GM19468 (cell line): ENCODE results near the gene TEX51.

ENCODE experiments used
- ATAC-seq: cut with Tn5 transposase; IDR thresholded peaks from one replicate; pipeline ENCODE4 v1.9.1; 2021; ENCODE audit warnings: mild to moderate bottlenecking, moderate library complexity, moderate number of reproducible peaks; ENCODE audit not compliant: unreplicated experiment; ENCODE audit errors: extremely low read depth

Gene TEX51

DNA sequence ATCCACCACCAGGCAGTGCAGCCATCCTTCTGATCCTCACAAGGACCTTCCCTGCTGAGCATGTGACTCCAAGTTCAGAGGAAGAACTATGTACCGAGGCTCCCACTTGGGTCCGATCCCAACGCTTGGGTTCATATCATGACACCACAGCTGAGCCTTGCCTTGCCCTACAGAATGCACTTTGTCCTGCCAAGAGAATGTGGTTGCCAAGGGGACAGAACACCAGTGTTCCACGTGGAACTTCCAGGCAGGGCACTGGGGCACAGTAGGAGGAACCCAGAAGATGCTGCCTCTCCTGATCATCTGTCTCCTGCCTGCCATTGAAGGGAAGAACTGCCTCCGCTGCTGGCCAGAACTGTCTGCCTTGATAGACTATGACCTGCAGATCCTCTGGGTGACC lies at the start of gene TEX51:
Gene TEX51 (plus strand): TSS at position 255 of the 400 bp plus-strand sequence. CDS start 29 bp downstream, at position 284.
- ATAC-seq = no peak

DNA sequence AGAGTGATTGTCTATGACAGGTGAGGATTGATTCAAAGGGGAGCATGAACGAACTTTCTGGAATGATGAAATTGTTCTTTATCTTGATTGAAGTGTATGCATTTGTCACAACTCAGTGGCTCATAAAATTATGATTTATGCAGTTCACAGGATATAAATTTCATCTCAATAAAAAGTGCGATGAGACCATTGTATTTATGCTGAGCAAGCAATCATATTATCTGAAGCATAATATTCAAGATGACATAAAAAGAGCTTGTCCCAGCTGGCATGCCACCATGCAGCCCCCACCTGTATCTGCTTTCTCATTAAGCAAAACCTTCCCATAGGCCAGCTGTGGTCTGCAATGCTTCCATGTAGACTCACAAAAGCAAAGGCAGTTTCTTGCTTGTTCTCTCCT lies 49.6 kb upstream of the TEX51 start:
- ATAC-seq = no peak

DNA sequence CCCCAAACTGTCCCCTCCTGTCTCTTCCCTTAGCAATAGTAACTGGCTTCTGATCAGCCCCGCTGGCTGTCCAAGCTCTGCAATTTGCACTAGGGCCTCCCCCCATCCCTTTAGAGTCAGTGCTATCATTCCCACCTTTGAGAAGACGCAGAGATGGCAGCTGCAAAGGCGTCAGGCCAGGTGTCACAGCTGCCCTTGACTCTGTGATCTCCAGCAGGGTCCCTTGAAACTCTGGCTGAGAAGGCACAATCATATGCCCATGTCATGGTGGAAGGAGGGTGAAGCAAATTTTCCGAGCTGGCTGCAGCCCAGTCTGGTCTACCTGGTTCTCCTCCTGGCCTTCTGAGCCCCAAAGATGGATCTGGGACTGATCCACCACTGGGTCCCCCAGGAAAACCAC lies 49.2 kb upstream of the TEX51 start:
- no peak for ATAC-seq

DNA sequence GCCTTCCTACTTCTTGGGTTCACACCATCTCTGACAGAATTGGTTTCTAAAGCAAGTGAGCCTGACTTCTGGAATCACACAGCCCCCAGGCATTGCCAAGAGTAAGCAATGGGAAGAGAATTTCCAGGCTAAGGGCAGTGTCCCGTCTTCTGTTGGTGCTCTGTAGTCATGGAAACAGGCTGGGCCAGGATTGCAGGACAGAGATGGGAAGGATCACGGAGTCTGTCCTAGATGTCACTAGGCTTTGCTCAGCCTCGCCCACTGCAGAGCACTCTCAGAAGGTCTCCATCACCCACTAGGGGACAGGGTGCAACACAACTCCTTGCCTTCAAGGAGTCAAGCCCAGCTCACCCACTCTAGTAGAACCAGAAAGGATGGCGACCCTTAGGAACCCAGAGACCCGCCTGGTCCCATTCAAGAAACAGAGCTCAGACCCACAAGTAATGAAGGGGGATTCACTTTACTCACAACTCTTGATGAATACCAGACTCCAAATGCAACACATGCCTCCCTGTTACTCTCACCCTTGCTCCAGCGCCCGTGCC lies 48.6 kb upstream of the TEX51 start:
- no peak for ATAC-seq

DNA sequence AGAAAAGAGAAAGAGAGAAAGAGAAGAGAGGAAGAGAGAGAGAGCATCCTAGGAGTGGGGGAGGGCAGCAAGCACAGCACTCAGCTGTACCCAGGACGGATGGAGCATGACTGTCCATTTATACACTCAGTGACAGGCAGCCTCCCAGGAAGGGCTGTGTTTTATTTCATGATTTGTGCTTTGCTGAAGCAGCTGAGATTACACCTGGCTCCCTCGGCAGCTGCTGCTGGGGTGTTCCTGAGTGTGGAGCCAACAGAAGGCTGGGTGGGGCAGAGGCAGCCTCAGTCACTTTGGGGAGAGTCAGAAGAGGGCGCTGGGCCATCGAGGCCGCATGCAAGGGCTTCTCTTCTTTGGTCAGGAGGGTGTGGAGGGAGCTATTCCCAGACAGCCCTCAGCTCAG lies 47.8 kb upstream of the TEX51 start:
- ATAC-seq = no peak

DNA sequence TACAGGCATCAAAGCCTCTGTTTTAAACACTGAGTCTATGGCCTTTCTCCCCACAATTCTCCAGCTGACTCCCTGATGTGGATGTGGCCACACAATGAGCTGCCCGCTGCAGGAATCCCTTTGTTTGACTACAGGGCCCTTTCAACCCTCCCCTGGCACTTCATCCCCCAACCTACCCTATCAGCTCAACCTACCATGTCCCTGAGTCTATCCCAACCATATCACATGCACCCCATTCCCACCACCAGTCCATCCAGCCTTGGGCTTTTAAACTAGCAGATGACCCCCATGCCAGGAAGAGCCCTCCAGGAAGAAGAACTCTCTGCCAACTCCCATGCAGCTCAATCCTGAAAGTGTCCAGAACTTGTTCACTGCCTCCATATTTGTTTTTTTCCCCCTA lies 46.9 kb upstream of the TEX51 start:
- no peak for ATAC-seq

DNA sequence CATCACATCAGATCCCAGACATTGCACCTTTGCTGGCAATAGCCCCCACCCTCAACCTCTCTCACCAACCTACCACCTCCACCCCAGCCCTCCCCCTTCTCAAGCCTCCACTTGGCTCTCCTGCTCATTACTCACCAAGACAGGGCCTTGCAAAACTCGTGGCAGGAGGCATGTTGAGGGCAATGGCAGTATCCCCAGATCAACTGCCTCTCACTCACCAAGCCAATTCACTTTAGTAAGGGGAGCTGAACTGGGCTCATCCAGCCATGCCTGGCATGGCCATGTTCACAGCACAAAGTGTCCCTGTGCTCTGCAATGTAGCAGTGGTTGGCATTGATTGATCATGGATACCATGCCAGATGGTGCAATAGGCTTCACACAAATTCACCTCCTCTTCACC lies 46.3 kb upstream of the TEX51 start:
- no peak for ATAC-seq

DNA sequence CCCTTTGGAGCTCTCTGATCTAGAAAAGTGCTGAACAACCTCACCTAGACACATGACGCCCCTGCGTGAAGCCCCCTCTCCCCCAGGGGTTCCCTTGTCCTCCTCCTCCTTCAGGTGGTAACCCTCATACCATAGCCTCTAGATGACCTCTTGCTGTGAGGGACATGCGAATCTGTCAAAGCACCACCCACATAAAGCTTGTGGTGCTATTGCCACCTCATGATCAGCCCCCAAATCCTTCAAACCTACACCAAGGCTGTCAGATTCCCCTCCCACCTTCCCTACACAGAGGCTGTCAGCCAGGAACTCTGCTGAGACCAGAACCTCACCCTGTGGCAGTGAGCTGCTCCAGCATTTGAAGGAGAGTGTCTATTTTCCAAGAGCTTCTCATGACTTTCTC lies 43.1 kb upstream of the TEX51 start:
- no peak for ATAC-seq

DNA sequence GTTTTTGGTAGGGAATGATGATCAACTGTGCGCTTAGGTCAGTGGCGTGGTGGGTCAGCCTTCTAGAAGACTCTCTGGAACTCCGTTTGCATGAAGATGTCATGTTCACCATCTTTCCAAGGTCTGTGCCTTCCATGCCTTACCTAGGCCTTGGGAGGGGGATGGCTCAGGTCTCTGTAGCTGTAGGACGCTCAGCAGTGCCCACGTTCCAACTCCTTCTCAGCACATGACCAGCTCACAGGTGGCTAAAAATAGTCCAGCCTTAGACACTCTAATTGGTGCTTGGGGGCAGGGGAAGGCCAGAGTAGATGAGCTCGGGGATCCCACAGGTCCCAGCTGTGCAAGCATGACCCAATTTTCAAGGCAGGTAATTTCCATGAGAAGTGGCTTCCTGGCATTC lies 42.3 kb upstream of the TEX51 start:
- no peak for ATAC-seq

DNA sequence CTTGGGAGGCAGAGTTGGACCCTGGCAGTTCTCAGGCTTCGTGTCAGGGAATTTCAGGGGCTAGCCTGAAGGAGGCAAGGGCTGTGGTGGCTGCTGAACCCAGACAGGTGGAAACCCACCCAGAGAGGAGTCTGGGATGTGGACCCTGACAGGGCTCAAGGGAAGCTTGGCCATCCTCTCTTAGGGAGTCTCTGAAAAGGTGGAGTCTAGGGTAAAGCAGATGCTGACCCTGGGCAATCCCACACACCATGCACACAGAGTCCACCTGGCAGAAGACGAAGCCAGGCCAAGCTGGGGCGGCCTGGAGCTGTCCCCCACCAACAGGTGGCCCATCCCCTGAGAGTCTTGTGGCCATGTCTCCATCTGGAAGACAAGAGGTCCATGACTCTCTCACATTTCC lies 41.2 kb upstream of the TEX51 start:
- ATAC-seq = no peak

DNA sequence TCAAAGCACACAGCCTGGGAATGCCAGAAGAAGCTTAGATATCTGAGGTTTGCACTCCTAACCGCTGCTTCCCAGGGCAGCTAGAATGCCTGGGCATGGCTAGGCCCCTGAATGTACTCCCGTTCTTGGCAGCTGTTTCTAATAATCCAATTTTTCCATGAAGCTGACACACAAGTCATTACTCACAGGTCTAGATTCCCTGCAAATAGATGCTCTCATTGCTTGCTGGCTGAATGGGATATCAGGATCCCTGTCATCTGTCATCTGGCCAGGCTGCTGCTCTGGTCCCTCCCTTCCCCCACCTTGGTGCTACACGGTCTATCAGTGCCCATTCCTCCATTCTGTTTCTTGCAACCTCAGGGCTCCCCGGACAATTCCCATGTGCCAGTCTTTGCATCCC lies 40.7 kb upstream of the TEX51 start:
- no peak for ATAC-seq

DNA sequence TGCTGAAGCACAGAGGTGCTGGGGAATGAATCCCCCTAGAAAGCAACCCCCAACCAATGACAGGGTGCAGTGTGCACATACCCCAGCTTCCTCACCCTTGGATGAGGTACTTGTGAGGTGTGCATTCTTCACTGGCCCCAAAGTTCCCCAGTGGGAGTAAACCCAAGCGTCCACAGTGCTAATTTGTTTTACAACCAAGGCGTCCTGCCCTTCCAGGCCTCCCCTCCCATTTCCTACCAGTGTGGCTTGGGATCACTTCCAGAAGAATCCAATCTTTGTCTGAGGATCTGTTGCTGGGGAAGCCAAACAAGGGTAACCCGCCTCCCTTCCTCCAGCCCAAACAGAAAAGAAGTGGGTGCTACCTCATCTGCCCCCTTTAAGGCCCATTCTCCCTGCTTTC lies 40.3 kb upstream of the TEX51 start:
- ATAC-seq = no peak

DNA sequence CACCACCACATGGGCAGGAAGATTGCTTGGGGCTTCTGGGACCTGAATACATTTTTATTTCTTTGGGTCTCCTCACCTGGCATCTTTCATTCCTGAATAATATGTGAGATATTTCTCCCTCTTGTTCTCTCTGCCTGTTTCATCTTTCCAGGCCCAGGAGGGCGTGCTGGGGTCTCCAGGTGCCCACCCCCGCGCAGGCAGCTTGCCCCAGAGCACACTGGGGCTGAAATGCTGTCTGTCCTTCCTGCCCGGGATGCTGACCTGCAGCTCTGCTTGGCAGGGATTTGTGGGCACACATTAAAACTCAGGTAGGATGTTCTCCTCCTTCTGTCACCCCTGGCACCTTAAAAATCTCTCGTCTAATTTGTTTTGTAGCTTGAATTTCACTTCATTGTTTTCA lies 39.7 kb upstream of the TEX51 start:
- ATAC-seq = no peak

DNA sequence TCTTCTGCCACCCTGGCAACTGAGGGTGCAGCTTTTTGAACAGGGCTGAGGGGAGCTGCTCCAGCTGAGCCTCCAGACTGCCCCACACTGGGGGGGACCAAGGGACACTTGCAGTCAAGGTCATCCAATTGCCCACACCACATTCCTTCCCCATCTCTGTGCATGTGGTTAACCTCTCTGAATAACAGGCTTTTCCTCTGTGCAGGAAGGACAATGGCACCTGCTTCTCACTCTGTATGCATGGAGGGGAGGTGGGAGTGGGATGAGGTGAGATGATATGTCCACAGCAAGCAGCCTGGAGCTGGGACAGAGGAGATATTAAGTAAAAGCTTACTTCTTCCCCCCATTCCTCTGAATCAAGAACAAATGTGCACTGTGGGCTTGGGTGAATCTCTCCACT lies 39.1 kb upstream of the TEX51 start:
- ATAC-seq = no peak

DNA sequence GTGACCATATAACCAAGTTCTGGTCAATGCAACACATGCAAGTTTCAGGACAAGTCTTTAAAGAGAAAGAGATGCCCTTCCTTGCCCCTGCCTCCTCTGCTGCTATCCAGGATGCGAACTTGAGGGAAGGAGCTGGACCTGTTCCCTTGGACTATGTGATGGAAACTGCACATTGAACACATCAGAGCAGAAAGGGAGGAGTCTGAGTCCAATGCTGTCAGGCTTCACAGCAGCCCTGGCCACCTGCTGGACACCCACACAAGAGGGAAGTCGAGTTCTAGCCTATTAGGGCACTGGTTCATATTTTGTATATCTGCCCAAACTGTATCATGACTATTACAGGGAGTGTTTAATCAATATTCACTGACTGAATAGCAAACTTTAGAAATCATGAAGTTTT lies 38.3 kb upstream of the TEX51 start:
- no peak for ATAC-seq

DNA sequence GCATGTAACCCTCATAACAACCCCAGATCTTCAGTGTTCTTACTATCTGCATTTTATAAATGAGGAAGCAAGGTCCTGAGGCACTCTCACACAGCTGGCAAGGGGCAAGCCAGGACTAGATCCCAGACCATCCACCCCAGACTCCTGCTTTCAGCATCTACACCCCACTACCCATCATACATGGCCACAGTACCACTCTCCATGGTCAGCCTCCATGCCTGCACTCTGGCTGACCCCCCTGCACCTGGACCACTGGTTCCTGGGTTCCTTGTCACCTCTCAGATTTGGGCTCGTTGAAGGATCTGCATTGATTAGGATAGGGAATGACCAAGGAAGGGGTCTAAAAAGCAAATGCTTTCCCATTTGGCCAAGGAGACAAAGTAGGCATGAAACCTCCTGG lies 36.0 kb upstream of the TEX51 start:
- no peak for ATAC-seq

DNA sequence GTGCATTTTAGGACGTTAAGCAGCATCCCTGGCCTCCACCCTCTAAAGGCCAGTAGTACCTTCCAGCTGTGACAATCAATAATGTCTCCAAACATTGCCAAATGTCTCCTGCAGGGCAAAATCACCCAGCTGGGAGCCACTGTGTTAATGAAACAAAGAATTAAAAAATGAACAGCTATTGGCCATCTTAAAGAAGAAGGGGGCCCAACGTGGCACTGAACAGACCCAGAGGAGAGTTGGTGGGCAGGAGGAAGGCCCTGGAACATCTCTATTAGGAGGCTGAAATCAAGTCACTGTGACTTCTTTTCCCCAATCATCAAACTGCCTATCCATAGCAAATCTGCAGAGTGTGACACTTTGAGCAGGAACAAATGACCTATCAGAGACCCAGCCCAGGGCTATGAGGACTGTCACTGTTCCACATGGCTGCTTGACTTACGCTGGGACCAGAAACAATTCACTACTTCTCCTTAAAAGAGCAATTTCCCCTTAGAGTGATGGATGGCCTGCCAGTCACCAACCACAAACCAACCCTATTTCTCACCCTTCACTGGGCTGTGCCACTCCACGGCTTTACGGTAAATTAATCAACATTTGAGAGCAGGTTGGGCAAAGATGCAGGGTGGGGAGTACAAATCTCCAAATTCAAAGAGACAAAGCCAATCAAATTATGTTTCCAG lies 35.2 kb upstream of the TEX51 start:
- no peak for ATAC-seq

DNA sequence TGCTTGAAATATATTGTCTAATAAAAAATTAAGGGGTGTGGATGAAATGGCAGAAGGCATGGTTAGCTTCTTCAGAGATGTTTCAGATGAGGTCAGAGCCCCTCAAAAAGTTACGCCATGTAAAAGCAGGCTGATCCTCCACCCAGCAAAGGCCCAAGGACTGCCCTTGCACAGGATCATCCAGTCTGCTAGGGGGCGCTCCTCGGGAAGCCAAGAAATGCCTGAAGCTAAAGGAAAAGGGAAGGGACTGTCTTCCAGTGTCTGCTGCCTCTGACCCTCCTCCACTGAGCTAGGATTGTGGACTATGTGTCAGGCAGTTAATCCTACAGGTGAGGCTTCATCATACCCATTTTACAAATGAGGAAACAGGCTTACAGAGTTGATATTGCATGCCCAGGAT lies 33.8 kb upstream of the TEX51 start:
- no peak for ATAC-seq

DNA sequence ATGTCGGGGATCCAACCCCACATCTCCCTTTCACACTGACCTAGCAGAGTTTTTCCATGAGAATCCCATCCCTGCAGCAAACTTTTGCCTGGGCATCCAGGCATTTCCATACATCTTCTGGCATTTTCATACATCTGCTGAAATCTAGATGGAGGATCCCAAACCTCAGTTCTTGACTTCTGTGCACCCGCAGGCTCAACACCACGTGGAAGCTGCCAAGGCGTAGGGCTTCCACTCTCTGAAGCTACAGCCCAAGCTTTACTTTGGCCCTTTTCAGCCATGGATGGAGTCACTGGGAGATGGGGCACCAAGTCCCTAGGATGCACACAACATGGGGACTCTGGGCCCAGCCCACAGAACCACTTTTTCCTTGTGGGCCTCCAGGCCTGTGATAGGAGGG lies 32.2 kb upstream of the TEX51 start:
- ATAC-seq = no peak

DNA sequence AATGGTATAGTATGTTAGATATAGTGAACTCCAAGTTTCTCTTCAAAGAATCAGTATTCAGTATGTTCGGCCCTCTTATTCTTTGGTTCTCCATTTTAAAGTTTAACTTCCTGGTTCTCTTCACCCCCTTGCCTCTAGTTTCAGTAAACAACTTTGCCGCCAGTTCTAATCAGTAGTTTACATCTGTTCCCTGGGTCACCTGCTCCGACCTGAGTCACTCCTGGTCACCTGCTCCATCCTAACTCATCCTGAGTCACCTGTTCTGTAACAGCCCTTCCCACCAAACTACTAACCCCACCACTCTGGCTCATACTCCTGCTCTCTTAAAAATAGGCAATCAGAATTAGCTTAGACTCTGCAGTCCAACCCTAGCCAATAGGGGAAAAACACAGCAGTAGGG lies 23.7 kb upstream of the TEX51 start:
- no peak for ATAC-seq

DNA sequence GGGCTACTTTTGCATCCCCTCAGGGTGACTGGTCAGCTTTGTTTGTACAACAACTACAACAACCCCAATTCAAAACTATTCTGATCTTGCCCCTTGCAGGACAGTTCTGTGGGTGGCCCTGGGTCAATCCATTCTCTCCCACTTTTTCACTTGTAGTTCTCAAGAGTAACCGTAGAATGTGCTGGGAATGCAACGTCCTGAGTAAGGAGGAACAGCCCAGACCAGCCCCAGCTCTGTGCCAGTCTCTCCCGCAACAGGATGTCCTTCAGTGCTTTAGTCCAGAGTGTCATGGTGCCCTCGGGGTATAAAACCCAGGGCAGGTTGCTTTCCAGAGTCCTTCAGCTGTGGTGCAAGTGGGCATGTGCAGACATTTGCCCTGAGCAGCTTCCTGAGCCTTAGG lies 22.1 kb upstream of the TEX51 start:
- no peak for ATAC-seq

DNA sequence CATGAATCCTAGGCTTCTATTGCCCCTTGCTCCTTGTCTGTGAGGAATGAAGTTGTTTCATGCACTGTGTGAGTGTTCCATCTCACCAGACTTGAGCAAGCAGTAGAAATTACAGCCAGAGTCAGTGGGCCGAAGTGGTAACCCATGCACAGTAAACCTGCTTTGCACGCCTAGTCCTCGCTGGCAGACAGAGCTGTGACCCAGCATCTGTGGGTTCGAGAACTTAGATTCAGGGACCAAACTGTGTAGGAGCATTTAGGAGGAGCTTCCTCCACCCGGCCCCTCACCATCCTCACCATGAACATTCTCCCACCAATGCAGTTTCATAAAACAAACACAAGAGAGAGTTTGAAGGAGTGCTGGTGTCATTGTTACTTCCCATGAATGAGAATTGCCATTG lies 21.6 kb upstream of the TEX51 start:
- ATAC-seq = no peak
